H1 (cell line): ENCODE data around the gene ABCG8. TPM values are rescaled to one million over a fixed set of nuclear protein-coding genes. Genes with fewer than 3 reads are reported as not detected.

Source experiments
- CTCF ChIA-PET: fragments of 300-600 bp; sonication (Branson Sonifier 250); formaldehyde crosslinking; loops from one replicate; lab custom pipeline; 2021; ENCODE audit not compliant: partially characterized antibody; lab: Charles Lee
- POLR2A ChIA-PET: fragments of 300-600 bp; sonication (Branson Sonifier 250); formaldehyde crosslinking; loops from one replicate; lab custom pipeline; 2021; ENCODE audit warnings: inconsistent platforms; ENCODE audit not compliant: partially characterized antibody; lab: Charles Lee
- DNase-seq, 2 experiments: peaks; one replicate each; pipeline versions ENCODE4 v3.0.0 to v3.0.0-alpha.2; 2010 to 2022; ENCODE audit warnings: low spot score in 2 of 2, low read depth in 1 of 2, mixed read lengths in 1 of 2
- FAIRE-seq: peaks from 2 replicates; lab custom pipeline; 2011; peaks lifted over from hg19 to GRCh38; lab: Jason Lieb, UNC
- H2AFZ ChIP-seq: 2 replicates; pipeline ENCODE4 v1.8.1; 2012; ENCODE audit warnings: low read length, inconsistent platforms
- H2AK5ac ChIP-seq: 2 replicates; pipeline ENCODE4 v1.6.1; 2013; ENCODE audit warnings: low read depth, low read length
- H2BK120ac ChIP-seq: replicated peaks from 2 replicates; pipeline ENCODE3; 2013; ENCODE audit warnings: low read depth, low read length, inconsistent platforms
- H2BK12ac ChIP-seq: 2 replicates; pipeline ENCODE4 v1.6.1; 2013; ENCODE audit warnings: low read depth, low read length
- H2BK15ac ChIP-seq: 2 replicates; pipeline ENCODE4 v1.6.1; 2013; ENCODE audit warnings: low read length
- H2BK20ac ChIP-seq: 2 replicates; pipeline ENCODE4 v1.6.1; 2013; ENCODE audit warnings: low read length
- H2BK5ac ChIP-seq: 2 replicates; pipeline ENCODE4 v1.6.1; 2013; ENCODE audit warnings: low read depth, low read length
- H3K14ac ChIP-seq: 2 replicates; pipeline ENCODE4 v1.6.1; 2013; ENCODE audit warnings: inconsistent platforms; ENCODE audit not compliant: insufficient read length
- H3K18ac ChIP-seq: 2 replicates; pipeline ENCODE4 v1.6.1; 2013; ENCODE audit warnings: low read length; ENCODE audit errors: extremely low read depth
- H3K23ac ChIP-seq: 2 replicates; pipeline ENCODE4 v1.6.1; 2013; ENCODE audit warnings: inconsistent platforms; ENCODE audit not compliant: insufficient read length
- H3K23me2 ChIP-seq: 2 replicates; pipeline ENCODE4 v1.6.1; 2013; ENCODE audit warnings: low read depth, low read length
- H3K27ac ChIP-seq: 2 replicates; pipeline ENCODE4 v1.6.1; 2011; ENCODE audit warnings: low read depth, low read length, inconsistent platforms
- H3K27me3 ChIP-seq, 4 experiments: replicated peaks in 1 of 4; 1 replicate in 1 of 4; 2 replicates in 3 of 4; pipeline versions ENCODE4 v1.6.1 to v1.8.1; 2011 to 2013; ENCODE audit warnings: low read length in 3 of 4, mild to moderate bottlenecking in 3 of 4, inconsistent platforms in 2 of 4, mixed read lengths in 2 of 4, moderate library complexity in 1 of 4; ENCODE audit not compliant: control insufficient read depth in 3 of 4, insufficient read depth in 3 of 4; ENCODE audit errors: extremely low read depth in 1 of 4
- H3K36me3 ChIP-seq, 4 experiments: 2 replicates each; pipeline versions ENCODE4 v1.6.1 to v1.8.1; 2011 to 2013; ENCODE audit warnings: mild to moderate bottlenecking in 4 of 4, low read length in 3 of 4, moderate library complexity in 2 of 4, control low read depth in 1 of 4, inconsistent platforms in 1 of 4; ENCODE audit not compliant: insufficient read depth in 4 of 4, control insufficient read depth in 2 of 4
- H3K4ac ChIP-seq: replicated peaks from 2 replicates; pipeline ENCODE3; 2013; ENCODE audit warnings: low read length, low read depth, mixed read lengths, inconsistent platforms; ENCODE audit not compliant: insufficient read length
- H3K4me1 ChIP-seq, 4 experiments: replicated peaks in 1 of 4; 1 replicate in 1 of 4; 2 replicates in 3 of 4; pipeline versions ENCODE4 v1.6.1 to v1.8.1; 2011 to 2013; ENCODE audit warnings: low read length in 3 of 4, inconsistent platforms in 2 of 4, mixed read lengths in 1 of 4; ENCODE audit not compliant: insufficient read depth in 4 of 4, control insufficient read depth in 3 of 4
- H3K4me2 ChIP-seq, 2 experiments: 2 replicates each; pipeline versions ENCODE4 v1.6.1 to v1.8.1; 2011 to 2013; ENCODE audit warnings: low read depth in 2 of 2, low read length in 2 of 2, control low read depth in 1 of 2, inconsistent platforms in 1 of 2, mild to moderate bottlenecking in 1 of 2; ENCODE audit not compliant: insufficient read depth in 1 of 2
- H3K4me3 ChIP-seq, 4 experiments: fragments of 200-600, 300-600 bp in 1 of 4; sonication (generic), shearing (Covaris generic), sonication (Bioruptor Twin) in 1 of 4; 2 replicates each; pipeline versions ENCODE4 v1.5.1 to v1.8.1; 2011 to 2016; ENCODE audit warnings: low read length in 4 of 4, low read depth in 3 of 4, control low read depth in 2 of 4, inconsistent platforms in 2 of 4, mild to moderate bottlenecking in 2 of 4, mixed read lengths in 1 of 4, moderate library complexity in 1 of 4; ENCODE audit not compliant: insufficient read depth in 2 of 4; ENCODE audit errors: extremely low read depth in 1 of 4
- H3K56ac ChIP-seq: replicated peaks from 2 replicates; pipeline ENCODE3; 2013; ENCODE audit warnings: low read depth, mild to moderate bottlenecking, mixed read lengths, low read length, inconsistent platforms; ENCODE audit not compliant: insufficient read length
- H3K79me1 ChIP-seq: 2 replicates; pipeline ENCODE4 v1.6.1; 2013; ENCODE audit warnings: low read depth, low read length, control low read depth
- H3K79me2 ChIP-seq, 2 experiments: 2 replicates each; pipeline versions ENCODE4 v1.6.1 to v1.8.1; 2012 to 2013; ENCODE audit warnings: low read length in 2 of 2, mild to moderate bottlenecking in 2 of 2, inconsistent platforms in 1 of 2; ENCODE audit not compliant: insufficient read depth in 2 of 2, control insufficient read depth in 1 of 2
- H3K9ac ChIP-seq, 4 experiments: replicated peaks in 1 of 4; 1 replicate in 1 of 4; 2 replicates in 3 of 4; pipeline versions ENCODE4 v1.6.1 to v1.8.1; 2011 to 2013; ENCODE audit warnings: low read depth in 3 of 4, low read length in 3 of 4, control low read depth in 2 of 4, mild to moderate bottlenecking in 2 of 4, moderate library complexity in 2 of 4, inconsistent platforms in 1 of 4; ENCODE audit errors: extremely low read depth in 1 of 4
- H3K9me3 ChIP-seq, 2 experiments: 2 replicates each; pipeline versions ENCODE4 v1.6.1 to v1.8.1; 2012 to 2013; ENCODE audit warnings: mild to moderate bottlenecking in 2 of 2, moderate library complexity in 2 of 2, control low read depth in 1 of 2, inconsistent platforms in 1 of 2, low read depth in 1 of 2, low read length in 1 of 2, mixed read lengths in 1 of 2; ENCODE audit not compliant: insufficient read depth in 2 of 2
- H4K20me1 ChIP-seq, 2 experiments: replicated peaks in 1 of 2; 2 replicates each; pipeline versions ENCODE3 to v1.8.1; 2011 to 2013; ENCODE audit warnings: inconsistent platforms in 2 of 2, low read length in 2 of 2, mild to moderate bottlenecking in 1 of 2; ENCODE audit not compliant: insufficient read depth in 2 of 2, control insufficient read depth in 1 of 2
- H4K5ac ChIP-seq: 2 replicates; pipeline ENCODE4 v1.6.1; 2013; ENCODE audit warnings: low read length, low read depth, mixed read lengths, inconsistent platforms; ENCODE audit not compliant: insufficient read length
- H4K8ac ChIP-seq: 2 replicates; pipeline ENCODE4 v1.8.0; 2013; ENCODE audit warnings: mild to moderate bottlenecking, moderate library complexity, low read length, inconsistent platforms; ENCODE audit not compliant: insufficient read depth; ENCODE audit errors: extremely low read depth
- H4K91ac ChIP-seq: replicated peaks from 2 replicates; pipeline ENCODE3; 2013; ENCODE audit warnings: low read length, mixed read lengths, inconsistent platforms; ENCODE audit not compliant: insufficient read length
- CHD2 ChIP-seq: IDR thresholded peaks from 2 replicates; pipeline ENCODE4 v1.6.1; 2012; ENCODE audit warnings: low read length, improper control_type of control experiment
- CTCF ChIP-seq, 3 experiments: IDR thresholded peaks; 1 replicate in 2 of 3; 2 replicates in 1 of 3; pipeline versions ENCODE4 v1.5.1 to v1.6.1; 2011; ENCODE audit warnings: low read length in 3 of 3, mild to moderate bottlenecking in 3 of 3, inconsistent platforms in 2 of 3, low read depth in 1 of 3, moderate library complexity in 1 of 3; ENCODE audit not compliant: insufficient read depth in 1 of 3; ENCODE audit errors: control extremely low read depth in 1 of 3
- KDM4A ChIP-seq: IDR thresholded peaks from one replicate; pipeline ENCODE4 v1.7.1; 2012; ENCODE audit warnings: low read depth, mild to moderate bottlenecking, moderate library complexity, low read length, inconsistent platforms; ENCODE audit not compliant: severe bottlenecking
- RAD21 ChIP-seq, 2 experiments: IDR thresholded peaks in 1 of 2; conservative IDR thresholded peaks in 1 of 2; 2 replicates each; pipeline ENCODE4 v1.6.1; 2011; ENCODE audit warnings: low read depth in 2 of 2, low read length in 2 of 2, improper control_type of control experiment in 1 of 2, inconsistent platforms in 1 of 2, mild to moderate bottlenecking in 1 of 2, moderate library complexity in 1 of 2
- TBP ChIP-seq: IDR thresholded peaks from 2 replicates; pipeline ENCODE4 v1.6.1; 2011; ENCODE audit warnings: low read depth, low read length, improper control_type of control experiment
- WGBS, 2 experiments: shearing (Covaris generic) in 1 of 2; methylation state at CpG; one replicate each; pipeline versions ENCODE4 v1.1.6 to v1.1.7; 2013 to 2015; ENCODE audit warnings: low lambda C conversion rate in 2 of 2, mixed read lengths in 2 of 2, inconsistent platforms in 1 of 2, low coverage in 1 of 2, missing lambda C conversion rate in 1 of 2; ENCODE audit not compliant: insufficient replicate concordance in 2 of 2, insufficient coverage in 1 of 2, insufficient read length in 1 of 2; ENCODE audit errors: extremely low coverage in 1 of 2, missing lambda C conversion rate in 1 of 2; 5-methylcytosine and 5-hydroxymethylcytosine counted together
- polyA plus RNA-seq, 7 experiments: library from polyadenylated mRNA; depleted of rRNA in 3 of 7; stranded (reverse) in 5 of 7; unstranded in 2 of 7; fragments of >200 nt in 5 of 7; fragments of 200-250 nt in 2 of 7; gene quantifications; 1 replicate in 5 of 7; 2 replicates in 1 of 7; 4 replicates in 1 of 7; pipeline versions ENCODE4 v1.2.1 to v1.2.3, GENCODE V29; 2011 to 2013; ENCODE audit warnings: missing spikeins in 2 of 7, mixed read lengths in 2 of 7
- total RNA-seq: library from RNA; stranded (reverse); fragmentation: NEBNext Ultra II Directional; extraction: Animal tissue kit (Norgen Biotek cat#: 25700); gene quantifications from 2 replicates; pipeline ENCODE4 v1.2.1, GENCODE V29; 2021

The ABCG8 gene
- total and polyA plus RNA-seq, 2 of the 8 experiments (the other 6 are each of a cell fraction or from before 2014, with no cell fraction given): not detected

- Histone ChIP-seq H3K4me3 (no peak overlapping the region), H3K23me2 (no peaks in the 10 kb centered on the region), H2BK20ac (no peak overlapping the region), H4K5ac (no peak overlapping the region), H3K27me3 (no peaks in the 10 kb centered on the region), H3K9me3 (no peaks in the 10 kb centered on the region), H3K4me1 (peaks cover 0 to 5% (median 0%) of the 10 kb centered on the region in 4 experiments; a peak in 1 of 7 replicates), H3K14ac (no peak overlapping the region), H2BK120ac (no peak overlapping the region), H3K79me2 (no peaks in the 10 kb centered on the region), H2BK5ac (0 out of 2 replicates have a peak overlapping the region, but pooled peaks have one; percentile 13), H3K4ac (no peak overlapping the region), H3K18ac (no peak overlapping the region), H2BK12ac (peak overlapping the region; percentile 75; the same call in 1 of the 2 replicates), H4K91ac (no peak overlapping the region), H3K36me3 (no peaks in the 10 kb centered on the region), H3K23ac (no peak overlapping the region), H3K79me1 (no peaks in the 10 kb centered on the region), H4K20me1 (no peaks in the 10 kb centered on the region), H3K4me2 (no peak overlapping the region), H4K8ac (no peak overlapping the region), H3K27ac (no peak overlapping the region), H2AFZ (peak overlapping the region; percentile 88), H3K56ac (no peak overlapping the region), H2AK5ac (no peak overlapping the region), H3K9ac (no peak overlapping the region), H2BK15ac (no peak overlapping the region)
- DNase-seq: peak; percentile 51 to 95
- TF ChIP-seq TBP: no peak
- TF ChIP-seq CHD2: 0 out of 2 replicates have a peak, but pooled peaks have one; percentile 35
- TF ChIP-seq KDM4A: peak; percentile 23
- TF ChIP-seq CTCF (IDR thresholded peaks at IDR 0.05; ENCODE audit: control extremely low read depth in 1 of 3, insufficient read depth in 1 of 3, low read depth in 1 of 3, low read length in 3 of 3): peak; percentile 89 to 98 (median 97)
- TF ChIP-seq RAD21 (IDR thresholded peaks at IDR 0.05 in 1 of 2, conservative IDR thresholded peaks at IDR 0.05 in 1 of 2; ENCODE audit: low read depth in 2 of 2, low read length in 2 of 2): peak; percentile 95 to 96
- 42% methylated on average over 16 of the region's 16 CpGs; no CpG with 5 or more reads in 1 of the 2 experiments for WGBS, 2 experiments
- peak; percentile 94 for FAIRE-seq
- POLR2A ChIA-PET: interaction anchor here (0.5 to 0.9 kb wide), 2 partner anchors 273 to 427 kb away, joined by 3 read pairs; no protein-coding TSS in a partner anchor
- CTCF ChIA-PET: interaction anchor here (0.6 to 1.5 kb wide), 26 partner anchors 9 to 1080 kb away, joined by 3 to 8 read pairs (median 4); no protein-coding TSS in a partner anchor
Observed at GRCh38 chr2:43877782-43878464, 39.2 kb downstream of the ABCG8 start.
